Left ventricle myocardium superior (tissue), 1 donor: ENCODE measurements around the gene SPTBN1. TPM values are rescaled to one million over a fixed set of nuclear protein-coding genes. Genes with fewer than 3 reads are reported as not detected.

Source experiments
- ATAC-seq: fragments of 200-7000 bp; cut with Tn5 transposase; one replicate; pipeline ENCODE4 v1.9.1; 2020; ENCODE audit warnings: mild to moderate bottlenecking, moderate library complexity
- DNase-seq: peaks from one replicate; pipeline ENCODE4 v3.0.0-alpha.2; 2020
- intact Hi-C: fragments of 100-400 bp; cut with micrococcal nuclease; formaldehyde crosslinking; loops from one replicate; pipeline ENCODE4 v1.11.0; 2022
- total RNA-seq: library from RNA; stranded (reverse); fragmentation: NEBNext Ultra II Directional; extraction: Animal tissue kit (Norgen Biotek cat#: 25700); gene quantifications from one replicate; pipeline ENCODE4 v1.2.1, GENCODE V29; 2021
- donor health status: DM: no; HTN: yes; CAD: no; lungs with severe emphysema.

The SPTBN1 gene
- total RNA-seq, 1 donor from 2014 or later: 468 TPM

DNA sequence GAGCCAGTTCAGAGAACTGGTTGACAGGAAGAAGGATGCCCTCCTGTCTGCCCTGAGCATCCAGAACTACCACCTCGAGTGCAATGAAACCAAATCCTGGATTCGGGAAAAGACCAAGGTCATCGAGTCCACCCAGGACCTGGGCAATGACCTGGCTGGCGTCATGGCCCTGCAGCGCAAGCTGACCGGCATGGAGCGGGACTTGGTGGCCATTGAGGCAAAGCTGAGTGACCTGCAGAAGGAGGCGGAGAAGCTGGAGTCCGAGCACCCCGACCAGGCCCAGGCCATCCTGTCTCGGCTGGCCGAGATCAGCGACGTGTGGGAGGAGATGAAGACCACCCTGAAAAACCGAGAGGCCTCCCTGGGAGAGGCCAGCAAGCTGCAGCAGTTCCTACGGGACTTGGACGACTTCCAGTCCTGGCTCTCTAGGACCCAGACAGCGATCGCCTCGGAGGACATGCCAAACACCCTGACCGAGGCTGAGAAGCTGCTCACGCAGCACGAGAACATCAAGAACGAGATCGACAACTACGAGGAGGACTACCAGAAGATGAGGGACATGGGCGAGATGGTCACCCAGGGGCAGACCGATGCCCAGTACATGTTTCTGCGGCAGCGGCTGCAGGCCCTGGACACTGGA lies 174.9 kb downstream of the SPTBN1 start:
- ATAC-seq (peak; percentile 46), DNase-seq (peak; percentile 63)
- intact Hi-C loops: no loop called here

DNA sequence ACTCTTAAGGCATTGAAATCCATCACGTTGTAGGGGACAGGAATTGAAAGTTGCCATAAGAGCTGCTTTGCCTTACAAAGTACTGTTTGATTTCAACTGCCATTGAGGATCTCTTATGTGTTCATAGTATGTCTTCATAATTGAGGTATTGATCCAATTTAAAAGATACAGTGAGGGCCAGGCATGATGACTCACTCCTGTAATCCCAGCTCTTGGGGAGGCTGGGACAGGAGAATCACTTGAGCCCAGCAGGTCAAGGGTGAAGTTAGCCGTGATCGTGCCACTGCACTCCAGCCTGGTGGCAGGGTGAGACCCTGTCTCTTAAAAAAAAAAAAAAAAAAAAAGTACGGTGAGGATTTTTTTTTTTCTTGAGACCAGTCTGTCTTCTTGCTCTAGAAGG lies 175.6 kb downstream of the SPTBN1 start:
- ATAC-seq: no peak
- intact Hi-C loops: no loop called here
- DNase-seq: no peak

GRCh38 chr2:54632733-54633692 lies 176.9 kb downstream of the SPTBN1 start:
- intact Hi-C loops: no loop called here
- DNase-seq (no peak), ATAC-seq (no peak)

DNA sequence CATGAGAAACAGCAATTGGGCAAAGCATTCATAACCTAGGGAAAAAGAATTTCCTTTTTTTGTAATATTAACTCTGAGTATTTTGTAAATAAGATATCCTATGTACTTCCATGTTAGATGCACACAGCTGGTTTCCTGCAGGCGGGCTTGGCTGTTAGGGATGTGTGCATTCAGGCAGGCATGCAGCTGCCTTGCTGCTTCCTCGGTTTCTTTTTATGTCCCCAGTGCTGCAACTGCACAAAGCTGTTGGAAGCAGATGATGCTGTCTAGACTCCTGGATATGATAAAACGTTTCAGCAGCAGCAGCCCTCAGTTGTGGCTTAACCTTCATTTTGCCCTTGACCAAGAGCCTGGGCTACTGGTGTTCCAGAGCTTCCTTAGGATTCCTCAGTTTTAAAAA lies 177.9 kb downstream of the SPTBN1 start:
- intact Hi-C loops: no loop called here
- ATAC-seq: no peak
- DNase-seq: no peak

- intact Hi-C loops: no loop called here
Measured at GRCh38 chr2:54634564-54635511, 178.7 kb downstream of the SPTBN1 start.

DNA sequence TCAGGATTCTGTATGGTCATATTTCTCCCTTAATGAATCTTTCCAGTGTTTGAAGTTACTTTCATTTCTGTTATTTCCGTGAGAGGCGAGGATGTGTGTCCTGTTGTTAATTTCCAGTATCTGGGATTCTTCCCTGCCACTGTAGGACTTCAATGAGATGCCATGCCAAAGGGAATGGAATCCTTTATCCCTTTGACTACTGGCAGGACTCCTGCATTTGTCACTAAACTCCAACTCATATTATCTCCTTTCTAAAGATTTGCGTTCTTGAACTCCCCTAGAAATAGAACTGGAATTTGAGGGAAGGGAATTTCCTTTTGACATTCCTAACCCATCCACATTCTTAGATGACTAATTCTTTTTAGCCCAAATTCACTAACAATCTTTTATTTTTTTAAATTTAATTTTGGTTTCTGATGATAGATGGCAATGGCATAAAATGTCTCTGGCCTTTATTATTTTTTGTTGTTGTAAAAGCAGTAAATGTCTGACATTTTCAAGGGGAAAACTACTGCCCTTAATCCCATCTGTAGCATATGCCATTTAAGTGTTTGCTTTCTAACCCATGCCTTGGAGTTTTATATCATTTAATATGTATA lies 179.5 kb downstream of the SPTBN1 start:
- ATAC-seq (peak; percentile 17), DNase-seq (no peak)
- intact Hi-C loops: no loop called here

More at GRCh38 chr2:54634564-54635511, 178.7 kb downstream of the SPTBN1 start:
- peak; percentile 64 for DNase-seq
- peak; percentile 69 for ATAC-seq

DNA sequence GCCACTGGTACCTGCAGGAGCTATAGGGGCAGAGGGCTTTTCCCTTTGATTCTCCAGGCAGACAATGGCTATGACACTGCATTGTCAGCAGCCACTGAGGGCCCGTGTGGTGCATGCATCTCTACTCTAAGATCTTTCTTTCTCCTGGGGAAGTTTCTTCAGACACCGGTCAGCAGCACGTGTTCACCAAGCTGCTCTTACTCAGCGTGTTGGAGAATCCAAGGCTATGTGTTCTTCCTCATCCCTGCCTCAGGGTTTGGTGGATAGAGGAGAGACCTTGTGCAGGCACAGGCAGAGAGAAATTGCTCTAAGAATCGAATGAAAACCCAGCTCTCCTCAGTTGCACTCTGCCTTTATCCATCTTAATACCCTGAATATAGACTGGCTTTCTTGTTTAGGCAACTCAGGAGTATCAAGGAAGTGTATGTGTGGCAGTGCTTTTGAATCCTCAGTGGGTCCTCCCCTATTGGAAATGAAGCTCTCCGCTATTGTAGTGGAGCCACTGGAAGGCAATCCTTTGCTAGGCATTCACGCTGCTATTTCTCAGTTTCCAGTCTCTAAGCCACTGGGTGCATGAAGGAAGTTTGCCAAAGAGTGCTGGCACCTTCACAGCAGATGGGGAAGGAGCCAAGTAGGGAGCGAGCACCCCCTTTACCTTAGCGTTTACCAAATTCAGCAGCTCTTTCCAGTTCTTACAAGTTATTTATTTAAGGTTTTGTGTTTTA lies 180.4 kb downstream of the SPTBN1 start:
- intact Hi-C loops: no loop called here
- ATAC-seq: no peak
- no peak for DNase-seq

DNA sequence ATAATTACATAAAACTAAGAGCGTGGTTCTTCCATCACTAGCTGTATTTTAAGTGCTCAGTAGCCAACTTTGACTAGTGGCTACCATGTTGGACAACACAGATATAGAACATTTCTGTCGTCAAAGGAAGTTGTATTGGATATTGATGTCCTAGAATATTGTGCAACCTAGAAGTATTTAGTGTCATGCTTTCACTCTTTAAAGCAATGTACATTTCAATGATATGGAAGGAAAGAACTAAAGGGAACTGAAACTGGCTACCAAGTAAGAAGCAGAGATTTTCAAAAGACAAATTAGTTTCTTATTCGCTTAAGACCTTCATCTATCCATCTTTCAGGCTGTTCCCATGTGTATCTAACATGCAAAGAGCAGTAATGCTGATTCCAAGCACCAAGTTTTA lies 182.0 kb downstream of the SPTBN1 start:
- intact Hi-C loops: no loop called here
- DNase-seq: no peak
- ATAC-seq: no peak

- DNase-seq: no peak
- no peak for ATAC-seq
- intact Hi-C loops: no loop called here
Measured at GRCh38 chr2:54638774-54639187, 182.7 kb downstream of the SPTBN1 start.

GRCh38 chr2:54639609-54640008 lies 183.5 kb downstream of the SPTBN1 start:
- intact Hi-C loops: no loop called here
- ATAC-seq (peak; percentile 5), DNase-seq (no peak)

- no peak for DNase-seq
- intact Hi-C loops: no loop called here
- no peak for ATAC-seq
Measured at GRCh38 chr2:54640834-54641540, 184.9 kb downstream of the SPTBN1 start.

DNA sequence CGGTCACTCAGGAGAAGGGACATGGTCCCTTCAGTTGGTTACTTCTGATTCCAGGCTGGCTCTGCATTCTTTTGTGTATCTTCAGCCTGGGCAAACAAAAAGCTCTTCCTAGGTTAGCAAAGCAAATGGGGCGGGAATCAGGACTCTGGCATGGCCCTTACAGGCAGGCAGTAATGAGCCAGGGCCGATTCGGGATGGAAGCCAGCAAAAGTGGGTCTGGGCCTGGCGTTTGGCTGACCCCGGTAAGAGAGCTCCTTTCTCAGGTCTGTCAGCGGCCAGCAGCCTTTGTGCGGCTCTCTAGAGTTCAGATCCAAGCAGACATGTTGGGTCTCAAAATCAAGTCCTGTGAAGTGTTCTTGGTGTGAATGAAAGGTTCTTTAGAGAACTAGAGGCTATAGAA lies 185.9 kb downstream of the SPTBN1 start:
- intact Hi-C loops: no loop called here
- peak; percentile 70 for DNase-seq
- ATAC-seq: peak; percentile 75

DNA sequence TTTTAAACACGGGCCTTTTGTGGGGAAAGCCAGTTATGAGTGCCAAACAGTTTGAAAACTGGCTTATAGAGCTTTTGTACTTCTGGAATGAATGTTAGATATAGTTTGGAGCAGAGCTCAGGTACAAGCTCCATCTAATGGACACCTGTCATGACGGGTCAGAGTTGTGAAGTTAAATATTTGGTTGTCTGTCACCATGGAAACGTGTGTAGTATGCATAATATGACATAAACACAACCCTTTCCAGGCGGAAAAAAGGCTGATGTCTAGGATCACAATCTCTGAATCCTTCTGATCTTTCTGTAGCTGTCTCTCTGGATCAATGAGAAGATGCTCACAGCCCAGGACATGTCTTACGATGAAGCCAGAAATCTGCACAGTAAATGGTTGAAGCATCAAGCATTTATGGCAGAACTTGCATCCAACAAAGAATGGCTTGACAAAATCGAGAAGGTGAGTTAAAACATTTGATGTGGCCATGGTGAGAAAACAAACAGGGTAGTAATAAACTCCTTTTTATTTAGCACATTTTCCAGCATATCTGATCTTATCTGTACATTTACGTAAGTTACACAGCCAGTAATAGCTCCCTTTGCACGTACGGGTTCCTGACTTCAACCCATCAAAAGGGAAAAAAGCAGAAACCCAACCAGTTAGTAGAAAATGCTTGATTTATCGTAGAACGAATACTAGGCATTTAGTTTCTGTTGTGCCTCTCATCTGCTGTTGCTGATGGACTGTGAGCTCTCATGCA lies 186.7 kb downstream of the SPTBN1 start:
- ATAC-seq (no peak), DNase-seq (no peak)
- intact Hi-C loops: no loop called here

DNA sequence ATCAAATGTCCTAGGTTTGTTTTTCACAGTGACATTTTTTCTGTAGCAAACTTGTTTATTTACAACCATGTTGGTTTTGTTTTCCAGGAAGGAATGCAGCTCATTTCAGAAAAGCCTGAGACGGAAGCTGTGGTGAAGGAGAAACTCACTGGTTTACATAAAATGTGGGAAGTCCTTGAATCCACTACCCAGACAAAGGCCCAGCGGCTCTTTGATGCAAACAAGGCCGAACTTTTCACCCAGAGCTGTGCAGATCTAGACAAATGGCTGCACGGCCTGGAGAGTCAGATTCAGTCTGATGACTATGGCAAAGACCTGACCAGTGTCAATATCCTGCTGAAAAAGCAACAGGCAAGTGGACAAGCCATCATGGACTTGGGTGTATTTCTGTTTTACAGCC lies 188.1 kb downstream of the SPTBN1 start:
- DNase-seq (no peak), ATAC-seq (no peak)
- intact Hi-C loops: no loop called here

GRCh38 chr2:54646170-54646927 lies 190.2 kb downstream of the SPTBN1 start:
- no peak for ATAC-seq
- intact Hi-C loops: no loop called here
- no peak for DNase-seq

- ATAC-seq (peak; percentile 61), DNase-seq (no peak)
- intact Hi-C loops: no loop called here
Measured at GRCh38 chr2:54648256-54648655, 192.1 kb downstream of the SPTBN1 start.
